Activated CD4-positive, CD25-positive, alpha-beta regulatory T cell treated with anti-CD3 and anti-CD28 coated beads, Interleukin-2, amount 50 U/mL, for 72 hours (primary cell): ENCODE measurements around the gene ACTN2.

Source experiments
- DNase-seq: peaks from one replicate; pipeline ENCODE4 v3.0.0; 2021

ACTN2 gene

DNA sequence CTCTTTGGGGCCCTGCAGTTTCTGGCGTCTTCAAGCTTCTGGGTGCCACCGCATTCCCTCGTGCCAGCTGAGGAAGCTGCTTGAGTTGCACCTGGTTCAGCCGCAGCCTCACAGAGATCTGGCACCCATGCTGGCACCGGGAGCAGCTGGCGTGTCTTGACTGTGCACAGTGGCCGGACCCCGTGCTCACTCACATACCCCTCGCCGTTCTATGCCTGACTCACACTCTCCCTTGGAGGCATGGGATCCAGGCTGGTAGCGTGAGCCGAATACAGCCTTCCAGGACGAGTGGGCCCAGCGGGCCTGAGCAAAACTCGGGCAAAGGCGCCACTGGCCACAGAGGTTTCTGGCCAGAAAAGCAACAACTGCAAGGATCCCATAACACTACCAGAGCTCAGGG is 100.2 kb downstream of the ACTN2 start:
- no peak for DNase-seq

DNA sequence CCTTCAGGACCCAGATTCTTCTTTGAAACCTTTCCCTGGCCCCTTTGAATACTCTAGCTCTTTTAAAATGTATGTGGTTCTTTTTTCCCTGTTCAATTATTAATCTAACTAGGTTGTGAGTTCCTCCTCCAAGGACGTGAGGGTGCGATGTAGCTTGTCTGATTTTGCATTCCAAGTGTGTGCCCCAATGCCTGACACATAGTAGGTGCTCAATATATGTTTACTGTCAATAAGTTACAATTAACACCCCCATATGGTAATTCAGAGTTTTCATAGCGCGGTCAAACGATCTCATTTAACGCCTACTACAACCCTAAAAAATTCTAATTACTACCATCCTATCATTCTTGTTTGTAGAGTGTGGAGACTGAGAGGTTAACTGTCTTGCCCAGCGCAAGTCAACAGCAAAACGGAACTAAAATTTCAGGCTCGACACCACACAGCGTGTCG is 108.3 kb downstream of the ACTN2 start:
- DNase-seq, result no peak

DNA sequence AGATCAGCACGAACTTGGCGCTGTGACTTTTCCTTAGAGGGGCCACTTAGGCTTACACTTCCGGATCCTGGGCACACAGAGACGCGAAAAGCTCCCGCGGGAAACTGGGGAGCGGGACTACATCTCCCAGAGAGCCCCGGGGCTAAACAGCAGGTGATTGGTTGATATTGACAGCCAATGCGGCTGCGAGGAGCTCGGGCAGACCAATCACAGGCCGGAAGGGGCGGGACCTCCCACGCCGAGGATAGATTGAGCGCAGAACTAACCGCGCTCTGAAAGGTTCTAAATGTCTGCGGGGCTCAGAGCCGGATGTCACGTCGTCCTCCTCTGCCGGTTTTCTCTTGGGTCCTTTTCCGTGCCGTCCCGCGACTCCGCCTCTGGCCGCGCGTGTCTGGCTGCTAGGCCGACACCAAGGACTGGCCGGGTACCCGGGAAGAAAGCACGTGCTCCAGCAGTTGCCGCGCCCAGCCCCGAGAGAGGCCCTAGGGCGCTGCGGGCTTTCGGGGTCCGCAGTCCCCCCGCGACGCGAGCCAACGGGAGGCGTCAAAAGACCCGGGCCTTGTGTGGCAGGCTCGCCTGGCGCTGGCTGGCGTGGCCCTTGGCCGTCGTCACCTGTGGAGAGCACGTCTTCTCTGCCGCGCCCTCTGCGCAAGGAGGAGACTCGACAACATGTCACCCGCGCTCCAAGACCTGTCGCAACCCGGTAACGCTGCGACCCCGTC is 108.9 kb downstream of the ACTN2 start, which contains the start of gene MTR:
Gene MTR (plus strand): TSS at position 258 of the 722 bp plus-strand sequence. CDS start 412 bp downstream, at position 670.
- peak; percentile 96 for DNase-seq

DNA sequence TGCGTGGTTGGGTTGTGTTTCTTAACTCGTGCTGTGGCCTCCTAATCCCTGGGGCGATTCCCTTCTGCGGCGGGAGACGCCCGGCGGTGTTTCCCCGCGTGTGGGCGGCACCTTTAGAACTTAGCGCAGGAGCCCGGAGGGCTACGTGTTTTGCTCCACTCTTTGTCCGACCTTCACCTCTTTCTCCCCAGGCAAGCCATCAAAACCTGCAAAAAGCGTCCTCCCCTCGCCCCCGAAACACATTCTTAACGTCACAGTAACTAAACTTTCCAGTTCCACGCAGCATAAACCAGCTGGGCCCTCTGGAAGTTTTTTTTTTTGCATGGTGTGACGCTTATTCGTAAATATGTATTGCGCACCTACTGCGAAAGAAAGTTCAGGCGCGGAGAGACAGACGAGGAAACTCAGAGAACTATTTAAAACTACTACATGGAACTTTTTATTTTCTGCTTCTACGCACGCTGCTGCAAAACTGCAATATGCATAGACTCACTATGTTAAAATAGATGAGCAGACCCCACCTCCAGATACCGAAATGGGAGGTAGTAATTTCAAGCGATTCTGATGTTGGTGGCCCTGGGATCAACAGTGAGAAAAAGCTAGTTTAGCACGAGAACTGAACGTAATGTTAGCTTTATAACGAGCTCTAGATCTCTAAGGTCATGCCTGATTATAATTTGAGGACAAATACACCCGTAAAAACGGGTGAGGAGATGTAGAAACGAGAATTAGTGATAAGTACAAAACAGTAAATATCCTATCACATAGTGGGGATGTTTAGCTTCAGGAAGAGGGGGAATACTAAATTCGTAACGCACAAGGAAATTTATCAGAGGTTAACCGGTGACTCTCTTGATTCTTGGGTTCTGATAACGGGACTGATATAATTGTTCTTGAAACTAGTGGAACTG is 109.7 kb downstream of the ACTN2 start:
- DNase-seq, result no peak

DNA sequence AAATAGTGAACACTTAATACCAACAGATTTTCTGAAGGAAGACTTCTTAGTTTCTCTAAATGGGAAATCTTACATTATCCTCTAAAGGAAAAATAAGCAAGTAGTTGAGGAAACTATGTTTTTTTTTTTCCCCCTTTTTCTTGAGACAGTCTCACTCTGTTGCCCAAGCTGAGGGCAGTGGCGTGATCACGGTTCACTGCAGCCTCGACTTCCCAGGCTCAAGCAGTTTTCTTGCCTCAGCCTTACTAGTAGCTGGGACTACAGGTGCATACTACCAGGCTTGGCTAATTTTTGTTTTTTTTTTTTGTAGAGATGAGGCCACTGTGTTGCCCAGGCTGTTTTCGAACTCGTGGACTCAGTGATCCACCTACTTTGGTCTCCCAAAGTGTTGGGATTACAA is 112.7 kb downstream of the ACTN2 start:
- DNase-seq, result no peak

DNA sequence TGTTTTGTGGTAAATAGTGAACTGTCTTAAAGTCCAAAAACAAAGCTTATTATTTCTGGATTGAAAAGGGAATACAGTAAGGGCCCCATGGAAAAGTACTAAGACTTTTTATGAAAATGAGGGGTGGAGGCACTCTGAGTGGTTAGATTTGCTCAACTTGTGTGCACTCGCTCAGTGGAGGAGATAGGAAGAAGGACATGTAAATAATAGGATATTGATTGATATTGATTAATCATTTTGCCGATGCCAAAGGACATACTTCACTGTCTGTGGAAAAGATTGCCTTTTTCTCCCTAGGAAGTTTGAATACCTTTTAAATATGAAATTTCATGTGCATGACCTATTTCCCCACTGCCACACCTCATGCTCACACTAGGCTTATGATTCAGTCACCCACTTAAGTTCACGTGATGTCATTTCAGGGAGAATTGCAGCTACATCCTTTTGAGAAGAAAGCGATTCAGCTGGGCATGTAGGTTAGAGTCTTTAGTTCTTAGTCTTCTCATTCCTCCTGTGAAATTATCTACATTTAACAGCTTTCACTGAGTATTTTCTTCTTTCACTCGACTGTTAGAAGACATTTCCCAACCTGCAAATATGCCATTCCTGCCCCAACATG is 113.8 kb downstream of the ACTN2 start:
- no peak for DNase-seq

DNA sequence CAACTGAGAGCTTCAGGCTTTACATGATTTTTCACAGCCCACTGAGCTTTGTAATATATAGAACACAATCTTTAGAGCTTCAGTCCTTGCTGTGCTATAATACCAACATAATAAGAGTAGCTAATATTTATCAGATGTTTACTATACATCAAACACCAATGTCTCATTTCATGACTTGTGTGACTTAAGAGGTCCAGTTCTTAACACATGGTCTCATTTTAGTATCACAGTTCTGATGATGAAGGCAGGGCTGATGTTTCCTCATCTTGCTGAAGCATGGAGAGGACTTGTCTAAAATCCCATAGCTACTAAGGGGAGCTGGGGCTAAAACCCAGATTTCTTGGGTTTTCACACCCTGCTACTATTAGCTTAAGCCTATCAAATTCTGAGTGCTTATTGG is 114.3 kb downstream of the ACTN2 start:
- DNase-seq, result no peak

DNA sequence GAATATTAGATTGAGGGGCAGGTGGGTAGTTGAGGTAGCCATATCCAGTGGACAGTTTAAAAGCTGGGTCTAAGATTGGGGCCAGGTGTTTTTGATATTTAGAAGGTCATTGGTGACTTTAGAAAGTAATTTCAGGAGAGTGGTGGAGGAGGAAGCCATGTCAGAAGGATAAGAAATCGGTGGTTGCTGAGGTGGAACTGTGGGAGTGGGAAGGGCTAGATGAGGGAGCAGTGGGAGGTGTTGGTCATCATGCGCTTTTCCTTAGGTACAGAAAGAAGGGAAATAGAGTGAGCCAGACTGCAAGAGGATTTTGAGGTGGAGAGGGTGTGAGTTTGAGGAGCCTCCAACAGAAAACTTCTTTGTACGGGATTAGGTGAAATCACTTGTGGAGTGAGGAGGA is 116.0 kb downstream of the ACTN2 start:
- DNase-seq, result no peak

DNA sequence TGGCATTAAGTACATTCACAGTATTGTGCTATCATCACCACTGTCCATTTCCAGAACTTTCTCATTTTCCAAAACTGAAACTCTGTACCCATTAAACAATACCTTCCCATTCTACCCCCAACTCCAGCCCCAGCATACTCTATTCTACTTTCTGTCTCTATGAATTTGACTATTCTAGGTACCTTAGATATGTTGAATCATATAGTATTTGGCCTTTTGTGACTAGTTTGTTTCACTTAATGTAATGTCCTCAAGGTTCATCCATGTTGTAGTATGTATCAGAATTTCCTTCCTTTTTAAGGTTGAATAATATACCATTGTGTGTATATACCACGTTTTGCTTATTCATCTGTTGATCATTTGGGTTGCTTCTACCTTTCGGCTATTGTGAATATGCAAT is 120.3 kb downstream of the ACTN2 start:
- DNase-seq, result no peak

DNA sequence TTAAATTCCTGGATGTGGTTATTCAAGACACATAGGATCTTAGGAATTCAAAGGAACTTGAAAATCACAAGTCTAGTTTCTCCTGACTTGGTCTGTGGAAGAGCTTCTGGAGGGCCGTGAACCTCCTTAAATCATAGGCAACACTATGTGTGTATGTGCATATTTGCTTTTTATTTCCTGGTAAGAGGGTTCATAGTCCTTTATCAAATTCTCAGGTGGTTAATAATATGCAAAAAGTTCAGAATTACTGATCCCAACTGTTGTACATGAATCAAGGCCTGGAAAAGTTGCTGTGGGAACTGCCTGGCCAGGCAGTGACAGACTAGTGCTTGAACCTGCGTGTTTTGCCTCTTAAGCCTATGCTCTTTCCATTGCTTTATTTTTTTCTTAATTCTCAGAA is 121.7 kb downstream of the ACTN2 start:
- DNase-seq, result no peak

DNA sequence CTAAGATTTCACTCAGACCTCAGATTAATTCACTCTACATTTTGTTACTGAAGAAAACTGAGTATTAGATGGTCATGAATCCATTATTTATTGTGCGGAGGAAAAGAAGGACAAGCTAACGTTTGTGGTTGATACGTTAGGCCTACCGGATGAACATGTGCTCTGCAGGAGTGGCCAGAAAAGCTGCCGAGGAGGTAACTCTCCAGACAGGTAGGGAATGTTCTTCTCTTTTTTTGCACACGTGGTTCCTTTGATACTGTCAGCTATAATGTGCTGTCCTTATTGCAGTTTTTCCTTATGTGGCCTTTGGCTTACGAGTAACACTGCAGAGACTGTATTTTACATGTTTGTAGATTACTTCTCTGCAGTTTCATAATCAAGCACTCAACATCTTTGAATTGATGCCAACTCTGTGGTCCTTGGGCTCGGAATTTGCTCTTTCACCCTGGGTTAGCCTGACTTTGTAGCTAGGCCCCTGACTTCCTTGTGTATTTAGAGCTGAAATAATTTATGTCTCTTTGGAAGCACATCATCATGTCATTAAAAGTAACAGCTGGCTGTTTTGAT is 122.3 kb downstream of the ACTN2 start:
- no peak for DNase-seq

DNA sequence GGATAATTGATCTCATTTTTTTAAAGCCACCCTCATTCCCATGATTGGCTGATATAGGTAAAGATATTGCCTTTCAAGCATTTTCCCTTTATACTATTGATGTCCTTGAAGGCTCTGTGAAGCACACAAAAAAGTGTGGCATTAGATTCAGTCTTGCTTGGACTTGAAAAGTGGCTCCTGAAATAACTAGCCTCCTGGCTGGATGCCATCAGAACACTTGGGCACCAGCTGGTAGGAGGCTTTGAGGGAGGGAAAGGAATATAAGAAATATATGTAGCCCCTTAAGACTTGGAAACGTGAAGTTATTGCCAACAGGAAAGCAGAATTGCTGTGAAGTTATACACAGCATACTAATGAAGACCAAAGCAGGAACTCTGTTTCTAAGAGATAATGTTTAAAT is 122.8 kb downstream of the ACTN2 start:
- DNase-seq, result no peak

DNA sequence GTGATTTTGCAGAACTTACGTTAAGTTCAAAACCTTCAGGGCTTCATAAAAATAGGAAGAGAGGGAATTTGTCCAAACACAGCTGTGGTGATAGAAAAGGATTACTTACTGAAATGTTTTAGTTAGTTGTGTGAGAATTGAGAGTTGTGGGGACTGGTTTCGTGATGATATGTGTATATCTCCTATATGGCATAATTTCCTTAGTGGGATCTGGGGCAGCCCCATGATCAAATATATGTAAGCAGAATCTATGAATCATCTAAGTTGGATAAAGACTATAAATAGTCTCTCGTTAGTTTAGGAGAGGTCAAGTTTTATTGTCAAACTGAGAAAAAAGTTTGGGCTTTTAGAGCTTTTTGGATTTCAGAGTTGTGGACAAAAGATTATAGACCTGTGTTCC is 123.7 kb downstream of the ACTN2 start:
- no peak for DNase-seq

DNA sequence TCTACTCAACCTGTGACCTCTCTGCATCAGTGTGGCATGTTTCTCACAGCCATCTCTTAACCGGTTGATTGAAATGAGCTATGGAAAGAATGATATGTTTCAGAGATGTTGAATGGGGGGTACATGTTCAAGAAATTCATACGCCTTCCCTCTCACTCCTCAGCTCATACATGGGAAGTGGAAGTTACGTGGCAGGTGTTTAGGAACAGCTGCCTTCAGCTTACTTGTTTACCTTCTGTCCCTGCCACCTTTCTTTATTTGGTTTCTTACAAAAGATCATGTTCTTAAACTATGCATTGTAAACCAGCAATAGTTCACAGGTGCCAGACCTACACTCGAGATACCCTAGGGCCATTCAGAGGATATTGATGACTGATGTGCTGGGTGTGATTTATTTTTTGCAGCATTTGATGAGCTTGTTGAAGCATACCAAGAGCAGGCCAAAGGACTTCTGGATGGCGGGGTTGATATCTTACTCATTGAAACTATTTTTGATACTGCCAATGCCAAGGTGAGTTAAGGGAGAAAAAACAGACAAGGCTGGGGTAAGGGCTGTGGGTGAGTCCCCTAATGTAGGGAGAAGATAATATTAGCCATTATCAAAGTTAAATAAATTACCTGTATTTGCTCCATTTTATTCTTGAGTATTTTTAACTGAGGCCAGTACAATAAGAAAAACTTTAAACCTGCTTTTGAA is 126.2 kb downstream of the ACTN2 start:
- DNase-seq, result no peak
